DOHH2 (cell line): Measurements from ENCODE around the gene TRAF4.

ENCODE experiments used
- CTCF ChIP-seq: fragments of 200-600 bp; sonication (generic); IDR thresholded peaks from one replicate; pipeline ENCODE4 v1.5.1; 2014; ENCODE audit warnings: antibody characterized with exemption, mild to moderate bottlenecking, low read depth, low read length; ENCODE audit not compliant: poor library complexity, severe bottlenecking
- EZH2phosphoT487 ChIP-seq: fragments of 200-600 bp; sonication (generic); IDR thresholded peaks from 2 replicates; pipeline ENCODE4 v1.6.1; 2017; ENCODE audit warnings: borderline replicate concordance, mild to moderate bottlenecking, antibody characterized with exemption, low read length, moderate library complexity, mixed read lengths

DNA sequence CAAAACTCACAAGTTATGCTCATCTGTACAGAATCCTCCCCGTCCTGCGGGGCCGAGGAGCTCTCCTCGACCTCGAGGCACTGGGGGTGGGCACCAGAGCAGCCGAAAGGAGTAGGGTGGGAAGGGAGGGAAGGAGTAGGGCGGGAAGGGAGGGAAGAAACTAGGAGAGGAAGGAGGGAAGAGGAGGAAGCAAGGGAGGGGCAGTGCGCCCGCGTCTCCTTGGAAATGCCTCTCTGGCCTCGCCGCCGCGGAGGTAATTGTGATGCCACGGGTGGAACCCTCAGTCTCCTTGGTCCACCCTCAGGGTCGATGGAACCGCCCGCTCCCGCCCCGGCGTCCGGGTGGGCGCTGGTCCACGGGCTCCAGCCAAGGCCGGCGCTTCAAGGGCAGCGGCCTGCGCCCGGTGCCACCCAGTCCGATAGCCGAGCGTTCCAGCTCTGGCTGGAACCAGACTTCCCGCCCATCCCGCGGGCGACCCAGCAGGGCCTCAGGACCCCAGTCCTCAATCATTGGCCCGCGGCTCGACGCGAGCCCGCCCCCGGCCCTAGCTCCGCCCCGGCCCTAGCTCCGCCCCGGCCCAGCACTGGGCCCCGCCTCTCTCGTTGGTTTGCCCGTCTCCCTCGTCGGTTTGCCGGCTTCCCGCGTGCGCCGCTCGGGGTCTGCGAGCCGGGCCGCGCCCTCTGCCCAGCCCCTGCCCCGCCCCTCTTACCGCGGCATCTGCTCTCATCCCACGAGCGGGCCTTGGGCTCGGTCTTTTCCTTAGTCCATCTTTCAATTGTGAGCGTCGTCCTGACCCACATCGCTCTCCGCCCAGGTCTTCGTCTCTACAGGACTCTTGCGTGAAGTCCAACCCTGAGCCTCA, 32.7 kb upstream of the TRAF4 start:
- TF ChIP-seq CTCF (no peak), EZH2phosphoT487 (no peak)
